Keratinocyte (primary cell): ENCODE measurements around the gene CHAC2. TPM values are rescaled to one million over a fixed set of nuclear protein-coding genes. Genes with fewer than 3 reads are reported as not detected.

Experiments used
- DNase-seq: peaks from one replicate; pipeline ENCODE4 v3.0.0-alpha.2; 2011; ENCODE audit warnings: low read depth, missing footprints, low spot score
- FAIRE-seq: peaks from 2 replicates; lab custom pipeline; 2011; peaks lifted over from hg19 to GRCh38; lab: Jason Lieb, UNC
- H2AFZ ChIP-seq: 2 replicates; pipeline ENCODE4 v1.6.0; 2012; ENCODE audit warnings: low read length, control low read depth, inconsistent platforms; ENCODE audit not compliant: control insufficient read depth
- H3K27ac ChIP-seq: 2 replicates; pipeline ENCODE4 v1.5.1; 2011; ENCODE audit warnings: low read length; ENCODE audit not compliant: control insufficient read depth, insufficient read depth
- H3K27me3 ChIP-seq: 3 replicates; pipeline ENCODE4 v1.6.0; 2011; ENCODE audit warnings: low read length; ENCODE audit not compliant: control insufficient read depth, insufficient read depth; ENCODE audit errors: extremely low read depth
- H3K36me3 ChIP-seq, 2 experiments: 2 replicates in 1 of 2; 3 replicates in 1 of 2; pipeline ENCODE4 v1.5.1; 2011; ENCODE audit warnings: low read length in 2 of 2, mild to moderate bottlenecking in 1 of 2; ENCODE audit not compliant: control insufficient read depth in 2 of 2, insufficient read depth in 2 of 2; ENCODE audit errors: extremely low read depth in 1 of 2
- H3K4me1 ChIP-seq: 3 replicates; pipeline ENCODE4 v1.5.1; 2011; ENCODE audit warnings: low read length; ENCODE audit not compliant: control insufficient read depth, insufficient read depth; ENCODE audit errors: extremely low read depth
- H3K4me2 ChIP-seq: 3 replicates; pipeline ENCODE4 v1.6.0; 2011; ENCODE audit warnings: low read depth, low read length; ENCODE audit not compliant: control insufficient read depth, insufficient read depth; ENCODE audit errors: extremely low read depth
- H3K4me3 ChIP-seq, 3 experiments: fragments of 200-600 bp in 1 of 3; sonication (generic) in 1 of 3; 2 replicates in 2 of 3; 3 replicates in 1 of 3; pipeline ENCODE4 v1.5.1; 2011 to 2016; ENCODE audit warnings: low read length in 3 of 3, mild to moderate bottlenecking in 3 of 3, control low read depth in 2 of 3, inconsistent platforms in 1 of 3, low read depth in 1 of 3, mixed read lengths in 1 of 3, mixed run types in 1 of 3, moderate library complexity in 1 of 3; ENCODE audit not compliant: control insufficient read depth in 2 of 3, insufficient read depth in 2 of 3; ENCODE audit errors: extremely low read depth in 1 of 3
- H3K79me2 ChIP-seq: 2 replicates; pipeline ENCODE4 v1.6.0; 2012; ENCODE audit warnings: low read length; ENCODE audit not compliant: control insufficient read depth, insufficient read depth
- H3K9ac ChIP-seq: 3 replicates; pipeline ENCODE4 v1.6.0; 2011; ENCODE audit warnings: low read length; ENCODE audit not compliant: control insufficient read depth, insufficient read depth; ENCODE audit errors: extremely low read depth
- H3K9me1 ChIP-seq: 3 replicates; pipeline ENCODE4 v1.6.0; 2011; ENCODE audit warnings: low read length; ENCODE audit not compliant: control insufficient read depth, insufficient read depth; ENCODE audit errors: extremely low read depth
- H3K9me3 ChIP-seq: 2 replicates; pipeline ENCODE4 v1.5.1; 2012; ENCODE audit warnings: low read depth, low read length; ENCODE audit not compliant: control insufficient read depth
- H4K20me1 ChIP-seq: 3 replicates; pipeline ENCODE4 v1.6.0; 2011; ENCODE audit warnings: low read length; ENCODE audit not compliant: control insufficient read depth, insufficient read depth; ENCODE audit errors: extremely low read depth
- CTCF ChIP-seq, 3 experiments: IDR thresholded peaks in 1 of 3; conservative IDR thresholded peaks in 1 of 3; optimal IDR thresholded peaks in 1 of 3; 2 replicates in 2 of 3; 3 replicates in 1 of 3; pipeline versions ENCODE3 to v1.5.1; 2011; ENCODE audit warnings: low read length in 3 of 3, mild to moderate bottlenecking in 3 of 3, moderate library complexity in 2 of 3, control low read depth in 1 of 3, inconsistent platforms in 1 of 3; ENCODE audit not compliant: insufficient read depth in 2 of 3; ENCODE audit errors: extremely low read depth in 1 of 3
- EZH2 ChIP-seq: IDR thresholded peaks from one replicate; pipeline ENCODE4 v1.6.1; 2012; ENCODE audit warnings: inconsistent platforms, mild to moderate bottlenecking, low read length, moderate library complexity
- dilution Hi-C: fragments of 300-500 bp; cut with MboI; formaldehyde crosslinking; loops from one replicate; pipeline ENCODE4 v1.7.0; 2020; ENCODE audit warnings: low sequenced_read_pairs; ENCODE audit not compliant: extremely low pct_ligation_motif_present
- polyA plus RNA-seq, 5 experiments: library from polyadenylated mRNA; depleted of rRNA in 3 of 5; stranded (reverse) in 3 of 5; stranded (forward) in 1 of 5; unstranded in 1 of 5; fragments of >200 nt; gene quantifications; 1 replicate in 1 of 5; 2 replicates in 3 of 5; 3 replicates in 1 of 5; pipeline versions ENCODE4 v1.2.1 to v1.2.3, GENCODE V29; 2011 to 2012; ENCODE audit warnings: missing spikeins in 2 of 5, low read depth in 1 of 5, low replicate concordance in 1 of 5

CHAC2 gene
- polyA plus RNA-seq, 1 donor (not counting 4 experiments of a cell fraction or from before 2014, with no cell fraction given), result 10.9 TPM

- Histone ChIP-seq H3K27me3 (no peaks in the 10 kb centered on the region), H3K27ac (peak overlapping the region; percentile 90), H3K4me1 (peaks cover 24% of the 10 kb centered on the region), H3K36me3 (no peaks in the 10 kb centered on the region), H3K4me3 (peak overlapping the region; percentile 85 to 99 (median 96)), H3K9me3 (no peaks in the 10 kb centered on the region), H2AFZ (peak overlapping the region; percentile 95), H3K4me2 (peak overlapping the region; percentile 95), H4K20me1 (no peaks in the 10 kb centered on the region), H3K79me2 (peaks cover 89% of the 10 kb centered on the region), H3K9me1 (no peaks in the 10 kb centered on the region), H3K9ac (peak overlapping the region; percentile 91)
- TF ChIP-seq CTCF (optimal IDR thresholded peaks at IDR 0.05 in 1 of 3, IDR thresholded peaks at IDR 0.05 in 1 of 3, conservative IDR thresholded peaks at IDR 0.05 in 1 of 3; ENCODE audit: extremely low read depth in 1 of 3, insufficient read depth in 2 of 3, low read length in 3 of 3), result no peak
- TF ChIP-seq EZH2, result no peak
- FAIRE-seq (no peak), DNase-seq (no peak)
- dilution Hi-C loops, result no loop called here
Measured at GRCh38 chr2:53786352-53786704, 18.7 kb downstream of the CHAC2 start.

GRCh38 chr2:53786705-53787613 is 19.4 kb downstream of the CHAC2 start, which contains the start of the genes ASB3 and ERLEC1:
ASB3 (minus strand) TSS chr2:53786953; CDS start chr2:53765572, 21,381 bp downstream.
ERLEC1 (plus strand) TSS chr2:53787044; CDS start chr2:53787211, 167 bp downstream.
- dilution Hi-C loops, result no loop called here
- H3K4me1 ChIP-seq, result peaks cover 24% of the 10 kb centered on the region

More at GRCh38 chr2:53786705-53787613, 19.4 kb downstream of the CHAC2 start, which contains the start of the genes ASB3 and ERLEC1:
- H2AFZ ChIP-seq, result peak within 1 kb of the TSS; percentile 95
- no peaks in the 10 kb centered on the region for H3K9me3 ChIP-seq
- H3K79me2 ChIP-seq, result peaks cover 89% of the 10 kb centered on the region
- H3K4me3 ChIP-seq, result peak within 1 kb of the TSS; percentile 85 to 99 (median 96)
- peak within 1 kb of the TSS; percentile 91 for H3K9ac ChIP-seq
- H3K27ac ChIP-seq, result peak within 1 kb of the TSS; percentile 90
- no peak for FAIRE-seq
- TF ChIP-seq CTCF (optimal IDR thresholded peaks at IDR 0.05 in 1 of 3, IDR thresholded peaks at IDR 0.05 in 1 of 3, conservative IDR thresholded peaks at IDR 0.05 in 1 of 3; ENCODE audit: extremely low read depth in 1 of 3, insufficient read depth in 2 of 3, low read length in 3 of 3) (peak in 1 of 3 experiments; percentile 10), EZH2 (no peak)
- no peak for DNase-seq
- H3K9me1 ChIP-seq, result no peaks in the 10 kb centered on the region
- H3K4me2 ChIP-seq, result peak within 1 kb of the TSS; percentile 95
- H3K27me3 ChIP-seq, result no peaks in the 10 kb centered on the region
- H4K20me1 ChIP-seq, result no peaks in the 10 kb centered on the region
- no peaks in the 10 kb centered on the region for H3K36me3 ChIP-seq
